IMR-90 (cell line): ENCODE data around the gene VPS37C. TPM values are rescaled to one million over a fixed set of nuclear protein-coding genes. Genes with fewer than 3 reads are reported as not detected.
A peak's percentile ranks its signal among the peaks of the same experiment; 100 is the strongest.

Experiments used
- ATAC-seq: fragments of 200-7000 bp; cut with Tn5 transposase; 2 replicates; pipeline ENCODE4 v1.9.1; 2020; ENCODE audit warnings: low read depth, mild to moderate bottlenecking, moderate library complexity
- BruUV-seq: library from RNA; stranded (reverse); fragments of 400-500 nt; replicated peaks from 2 replicates; lab custom pipeline; 2021; lab: Mats Ljungman, UMichigan
- CTCF ChIA-PET: fragments of 300-600 bp; formaldehyde crosslinking; extraction: SDS; loops from one replicate; lab custom pipeline; 2021; ENCODE audit warnings: antibody characterized with exemption; lab: Yijun Ruan, JAX
- POLR2A ChIA-PET: fragments of 300-600 bp; sonication (Branson Sonifier 250); formaldehyde crosslinking; loops from one replicate; lab custom pipeline; 2022; ENCODE audit warnings: antibody characterized with exemption; ENCODE audit not compliant: unreplicated experiment; lab: Charles Lee
- DNase-seq: peaks from one replicate; pipeline ENCODE4 v3.0.0; 2013
- H2AFZ ChIP-seq: replicated peaks from 2 replicates; pipeline ENCODE3; 2013; ENCODE audit warnings: low read length, mild to moderate bottlenecking; ENCODE audit not compliant: poor library complexity
- H2AK5ac ChIP-seq: 2 replicates; pipeline ENCODE4 v1.6.1; 2013; ENCODE audit warnings: low read depth, low read length, inconsistent platforms
- H2AK9ac ChIP-seq: replicated peaks from 2 replicates; pipeline ENCODE3; 2013; ENCODE audit warnings: mild to moderate bottlenecking, low read depth, low read length, moderate library complexity; ENCODE audit not compliant: poor library complexity
- H2BK120ac ChIP-seq: 2 replicates; pipeline ENCODE4 v1.6.1; 2013; ENCODE audit warnings: low read depth, low read length, inconsistent platforms
- H2BK15ac ChIP-seq: 3 replicates; pipeline ENCODE4 v1.6.1; 2013; ENCODE audit warnings: low read depth, low read length, inconsistent platforms
- H2BK20ac ChIP-seq: 2 replicates; pipeline ENCODE4 v1.6.1; 2013; ENCODE audit warnings: low read depth, mild to moderate bottlenecking, inconsistent platforms, low read length, moderate library complexity
- H2BK5ac ChIP-seq: 2 replicates; pipeline ENCODE4 v1.6.1; 2013; ENCODE audit warnings: mild to moderate bottlenecking, low read depth, low read length, inconsistent platforms; ENCODE audit not compliant: poor library complexity, severe bottlenecking
- H3K14ac ChIP-seq: replicated peaks from 2 replicates; pipeline ENCODE4 v1.6.1; 2013; ENCODE audit warnings: low read depth, low read length, inconsistent platforms
- H3K18ac ChIP-seq: 2 replicates; pipeline ENCODE4 v1.6.1; 2013; ENCODE audit warnings: low read depth, low read length, control low read depth
- H3K23ac ChIP-seq: 2 replicates; pipeline ENCODE4 v1.6.1; 2013; ENCODE audit warnings: low read depth, low read length, inconsistent platforms
- H3K27ac ChIP-seq: 2 replicates; pipeline ENCODE4 v1.5.1; 2013; ENCODE audit warnings: mild to moderate bottlenecking, control low read depth, low read length; ENCODE audit not compliant: insufficient read depth
- H3K27me3 ChIP-seq: 2 replicates; pipeline ENCODE4 v1.6.1; 2013; ENCODE audit warnings: low read length; ENCODE audit not compliant: control insufficient read depth, insufficient read depth
- H3K36me3 ChIP-seq: 2 replicates; pipeline ENCODE4 v1.6.1; 2013; ENCODE audit warnings: low read length, mixed read lengths; ENCODE audit not compliant: control insufficient read depth, insufficient read depth
- H3K4ac ChIP-seq: 2 replicates; pipeline ENCODE4 v1.6.1; 2013; ENCODE audit warnings: low read depth, low read length, inconsistent platforms
- H3K4me1 ChIP-seq: 2 replicates; pipeline ENCODE4 v1.6.1; 2013; ENCODE audit warnings: low read length, mixed read lengths; ENCODE audit not compliant: control insufficient read depth, insufficient read depth
- H3K4me2 ChIP-seq: 2 replicates; pipeline ENCODE4 v1.6.1; 2013; ENCODE audit warnings: low read depth, mild to moderate bottlenecking, control low read depth, low read length, moderate library complexity
- H3K4me3 ChIP-seq: 2 replicates; pipeline ENCODE4 v1.5.1; 2013; ENCODE audit warnings: low read depth, mild to moderate bottlenecking, control low read depth, low read length, moderate library complexity; ENCODE audit not compliant: insufficient read depth
- H3K56ac ChIP-seq: 2 replicates; pipeline ENCODE4 v1.6.1; 2013; ENCODE audit warnings: low read length, inconsistent platforms; ENCODE audit not compliant: insufficient read depth; ENCODE audit errors: extremely low read depth
- H3K79me1 ChIP-seq, 2 experiments: 2 replicates each; pipeline ENCODE4 v1.6.1; 2013; ENCODE audit warnings: low read length in 2 of 2, inconsistent platforms in 1 of 2, low read depth in 1 of 2
- H3K9ac ChIP-seq: 2 replicates; pipeline ENCODE4 v1.6.1; 2013; ENCODE audit warnings: low read depth, low read length, control low read depth
- H3K9me1 ChIP-seq: 2 replicates; pipeline ENCODE4 v1.6.1; 2013; ENCODE audit warnings: low read length, inconsistent platforms; ENCODE audit not compliant: insufficient read depth
- H3K9me3 ChIP-seq: 2 replicates; pipeline ENCODE4 v1.6.1; 2013; ENCODE audit warnings: low read length; ENCODE audit not compliant: control insufficient read depth, insufficient read depth
- H4K20me1 ChIP-seq: 2 replicates; pipeline ENCODE4 v1.6.1; 2013; ENCODE audit warnings: low read length, inconsistent platforms; ENCODE audit not compliant: insufficient read depth
- H4K5ac ChIP-seq: 2 replicates; pipeline ENCODE4 v1.6.1; 2013; ENCODE audit warnings: mild to moderate bottlenecking, low read depth, low read length, control low read depth
- H4K8ac ChIP-seq, 2 experiments: 2 replicates each; pipeline ENCODE4 v1.6.1; 2013; ENCODE audit warnings: low read depth in 2 of 2, low read length in 2 of 2, control low read depth in 1 of 2, inconsistent platforms in 1 of 2
- H4K91ac ChIP-seq: 2 replicates; pipeline ENCODE4 v1.6.1; 2013; ENCODE audit warnings: low read depth, low read length, inconsistent platforms; ENCODE audit not compliant: insufficient read depth
- CEBPB ChIP-seq: IDR thresholded peaks from 2 replicates; pipeline ENCODE4 v1.6.1; 2012; ENCODE audit warnings: low read depth, low read length, improper control_type of control experiment
- MXI1 ChIP-seq: IDR thresholded peaks from 2 replicates; pipeline ENCODE4 v1.6.1; 2012; ENCODE audit warnings: low read depth, mild to moderate bottlenecking, low read length, moderate library complexity, borderline replicate concordance
- WGBS, 2 experiments: methylation state at CpG; one replicate each; pipeline versions ENCODE4 v1.1.5 to v1.1.7; 2013; ENCODE audit warnings: missing lambda C conversion rate in 2 of 2; ENCODE audit not compliant: insufficient read length in 1 of 2; ENCODE audit errors: extremely low coverage in 2 of 2; 5-methylcytosine and 5-hydroxymethylcytosine counted together
- dilution Hi-C: fragments of 300-500 bp; cut with HindIII; formaldehyde crosslinking; loops from one replicate; pipeline ENCODE4 v1.14.3; 2018; ENCODE audit warnings: low sequenced_read_pairs; ENCODE audit not compliant: unreplicated experiment
- in situ Hi-C: fragments of 300-500 bp; cut with MboI; formaldehyde crosslinking; loops from 3 replicates; pipeline ENCODE4 v1.14.3; 2019; ENCODE audit warnings: low sequenced_read_pairs, inconsistent platforms, mixed read lengths
- intact Hi-C: fragments of 100-400 bp; cut with micrococcal nuclease; formaldehyde crosslinking; loops from 2 replicates; pipeline ENCODE4 v1.10.0; 2022
- polyA plus RNA-seq, 3 experiments: library from polyadenylated mRNA; depleted of rRNA; stranded (reverse); fragments of >200 nt; gene quantifications; 2 replicates each; pipeline ENCODE4 v1.2.3, GENCODE V29; 2012; ENCODE audit warnings: low replicate concordance in 1 of 3
- total RNA-seq: library from RNA; depleted of rRNA; stranded (reverse); fragments of >200 nt; gene quantifications from 2 replicates; pipeline ENCODE4 v1.2.3, GENCODE V29; 2012

VPS37C gene
- total and polyA plus RNA-seq, 2 of the 4 experiments (the other 2 are of a cell fraction): 3.2 to 13.2 TPM

- Histone ChIP-seq H4K20me1 (peaks cover 69% of the 10 kb centered on the region), H3K4me1 (peaks cover 30% of the 10 kb centered on the region), H2AK9ac (peak overlapping the region; percentile 31), H3K23ac (peak overlapping the region; percentile 41), H2BK15ac (peak overlapping the region; percentile 37; the same call in 1 of the 3 replicates), H4K5ac (no peak overlapping the region), H2AK5ac (peak overlapping the region; percentile 67), H3K4me3 (no peak overlapping the region), H3K9ac (no peak overlapping the region), H2AFZ (peak overlapping the region; percentile 5), H3K27me3 (no peaks in the 10 kb centered on the region), H3K79me1 (peaks cover 60 to 85% of the 10 kb centered on the region in 2 experiments), H3K36me3 (peaks cover 2% of the 10 kb centered on the region; the same call in 1 of the 2 replicates), H3K4ac (peak overlapping the region; percentile 65), H3K27ac (peak overlapping the region; percentile 6; the same call in 1 of the 2 replicates), H2BK5ac (no peak overlapping the region), H3K9me1 (peaks cover 32% of the 10 kb centered on the region), H4K91ac (peak overlapping the region; percentile 46; the same call in 1 of the 2 replicates), H2BK20ac (peak overlapping the region; percentile 30; the same call in 1 of the 2 replicates), H3K56ac (no peak overlapping the region), H2BK120ac (peak overlapping the region; percentile 62), H4K8ac (peak overlapping the region in 1 of 2 experiments; percentile 49; a peak in 3 of 4 replicates), H3K4me2 (peak overlapping the region; percentile 53; the same call in 1 of the 2 replicates), H3K14ac (peak overlapping the region; percentile 51; the same call in 1 of the 2 replicates), H3K9me3 (no peaks in the 10 kb centered on the region), H3K18ac (peak overlapping the region; percentile 18; the same call in 1 of the 2 replicates)
- ATAC-seq (peak; percentile 59), DNase-seq (peak; percentile 63)
- ChIA-PET CTCF (interaction anchor here (0.5 to 1.7 kb wide), 4 partner anchors 20 to 285 kb away, joined by 3 to 5 read pairs (median 4); no protein-coding TSS in a partner anchor), POLR2A (no interaction called here)
- in situ Hi-C loops: no loop called here
- BruUV-seq: no TSS peak
- 21% methylated on average over 6 of the region's 13 CpGs; no CpG with 5 or more reads in 1 of the 2 experiments for WGBS, 2 experiments
- dilution Hi-C loops: no loop called here
- intact Hi-C loops: no loop called here
- peak; percentile 67; the same call in 1 of the 2 replicates for TF ChIP-seq CEBPB
- TF ChIP-seq MXI1: no peak
These were observed 11.3 kb downstream of the VPS37C start for GRCh38 chr11:61149624-61150615.
